IMR-90 (cell line): Measurements from ENCODE around the gene TRMT11. TPM values are rescaled to one million over a fixed set of nuclear protein-coding genes. Genes with fewer than 3 reads are reported as not detected.

ENCODE experiments used
- ATAC-seq: fragments of 200-7000 bp; cut with Tn5 transposase; 2 replicates; pipeline ENCODE4 v1.9.1; 2020; ENCODE audit warnings: low read depth, mild to moderate bottlenecking, moderate library complexity
- BruUV-seq: library from RNA; stranded (reverse); fragments of 400-500 nt; replicated peaks from 2 replicates; lab custom pipeline; 2021; lab: Mats Ljungman, UMichigan
- CTCF ChIA-PET: fragments of 300-600 bp; formaldehyde crosslinking; extraction: SDS; loops from one replicate; lab custom pipeline; 2021; ENCODE audit warnings: antibody characterized with exemption; lab: Yijun Ruan, JAX
- POLR2A ChIA-PET: fragments of 300-600 bp; sonication (Branson Sonifier 250); formaldehyde crosslinking; loops from one replicate; lab custom pipeline; 2022; ENCODE audit warnings: antibody characterized with exemption; ENCODE audit not compliant: unreplicated experiment; lab: Charles Lee
- DNase-seq: peaks from one replicate; pipeline ENCODE4 v3.0.0; 2013
- H2AFZ ChIP-seq: replicated peaks from 2 replicates; pipeline ENCODE3; 2013; ENCODE audit warnings: low read length, mild to moderate bottlenecking; ENCODE audit not compliant: poor library complexity
- H2AK5ac ChIP-seq: 2 replicates; pipeline ENCODE4 v1.6.1; 2013; ENCODE audit warnings: low read depth, low read length, inconsistent platforms
- H2AK9ac ChIP-seq: replicated peaks from 2 replicates; pipeline ENCODE3; 2013; ENCODE audit warnings: mild to moderate bottlenecking, low read depth, low read length, moderate library complexity; ENCODE audit not compliant: poor library complexity
- H2BK120ac ChIP-seq: 2 replicates; pipeline ENCODE4 v1.6.1; 2013; ENCODE audit warnings: low read depth, low read length, inconsistent platforms
- H2BK15ac ChIP-seq: 3 replicates; pipeline ENCODE4 v1.6.1; 2013; ENCODE audit warnings: low read depth, low read length, inconsistent platforms
- H2BK20ac ChIP-seq: 2 replicates; pipeline ENCODE4 v1.6.1; 2013; ENCODE audit warnings: low read depth, mild to moderate bottlenecking, inconsistent platforms, low read length, moderate library complexity
- H2BK5ac ChIP-seq: 2 replicates; pipeline ENCODE4 v1.6.1; 2013; ENCODE audit warnings: mild to moderate bottlenecking, low read depth, low read length, inconsistent platforms; ENCODE audit not compliant: poor library complexity, severe bottlenecking
- H3K14ac ChIP-seq: replicated peaks from 2 replicates; pipeline ENCODE4 v1.6.1; 2013; ENCODE audit warnings: low read depth, low read length, inconsistent platforms
- H3K18ac ChIP-seq: 2 replicates; pipeline ENCODE4 v1.6.1; 2013; ENCODE audit warnings: low read depth, low read length, control low read depth
- H3K23ac ChIP-seq: 2 replicates; pipeline ENCODE4 v1.6.1; 2013; ENCODE audit warnings: low read depth, low read length, inconsistent platforms
- H3K27ac ChIP-seq: 2 replicates; pipeline ENCODE4 v1.5.1; 2013; ENCODE audit warnings: mild to moderate bottlenecking, control low read depth, low read length; ENCODE audit not compliant: insufficient read depth
- H3K27me3 ChIP-seq: 2 replicates; pipeline ENCODE4 v1.6.1; 2013; ENCODE audit warnings: low read length; ENCODE audit not compliant: control insufficient read depth, insufficient read depth
- H3K36me3 ChIP-seq: 2 replicates; pipeline ENCODE4 v1.6.1; 2013; ENCODE audit warnings: low read length, mixed read lengths; ENCODE audit not compliant: control insufficient read depth, insufficient read depth
- H3K4ac ChIP-seq: 2 replicates; pipeline ENCODE4 v1.6.1; 2013; ENCODE audit warnings: low read depth, low read length, inconsistent platforms
- H3K4me1 ChIP-seq: 2 replicates; pipeline ENCODE4 v1.6.1; 2013; ENCODE audit warnings: low read length, mixed read lengths; ENCODE audit not compliant: control insufficient read depth, insufficient read depth
- H3K4me2 ChIP-seq: 2 replicates; pipeline ENCODE4 v1.6.1; 2013; ENCODE audit warnings: low read depth, mild to moderate bottlenecking, control low read depth, low read length, moderate library complexity
- H3K4me3 ChIP-seq: 2 replicates; pipeline ENCODE4 v1.5.1; 2013; ENCODE audit warnings: low read depth, mild to moderate bottlenecking, control low read depth, low read length, moderate library complexity; ENCODE audit not compliant: insufficient read depth
- H3K56ac ChIP-seq: 2 replicates; pipeline ENCODE4 v1.6.1; 2013; ENCODE audit warnings: low read length, inconsistent platforms; ENCODE audit not compliant: insufficient read depth; ENCODE audit errors: extremely low read depth
- H3K79me1 ChIP-seq, 2 experiments: 2 replicates each; pipeline ENCODE4 v1.6.1; 2013; ENCODE audit warnings: low read length in 2 of 2, inconsistent platforms in 1 of 2, low read depth in 1 of 2
- H3K9ac ChIP-seq: 2 replicates; pipeline ENCODE4 v1.6.1; 2013; ENCODE audit warnings: low read depth, low read length, control low read depth
- H3K9me1 ChIP-seq: 2 replicates; pipeline ENCODE4 v1.6.1; 2013; ENCODE audit warnings: low read length, inconsistent platforms; ENCODE audit not compliant: insufficient read depth
- H3K9me3 ChIP-seq: 2 replicates; pipeline ENCODE4 v1.6.1; 2013; ENCODE audit warnings: low read length; ENCODE audit not compliant: control insufficient read depth, insufficient read depth
- H4K20me1 ChIP-seq: 2 replicates; pipeline ENCODE4 v1.6.1; 2013; ENCODE audit warnings: low read length, inconsistent platforms; ENCODE audit not compliant: insufficient read depth
- H4K5ac ChIP-seq: 2 replicates; pipeline ENCODE4 v1.6.1; 2013; ENCODE audit warnings: mild to moderate bottlenecking, low read depth, low read length, control low read depth
- H4K8ac ChIP-seq, 2 experiments: 2 replicates each; pipeline ENCODE4 v1.6.1; 2013; ENCODE audit warnings: low read depth in 2 of 2, low read length in 2 of 2, control low read depth in 1 of 2, inconsistent platforms in 1 of 2
- H4K91ac ChIP-seq: 2 replicates; pipeline ENCODE4 v1.6.1; 2013; ENCODE audit warnings: low read depth, low read length, inconsistent platforms; ENCODE audit not compliant: insufficient read depth
- BHLHE40 ChIP-seq: fragments of 150-350 bp; IDR thresholded peaks from 2 replicates; pipeline ENCODE4 v1.6.1; 2016; ENCODE audit warnings: mild to moderate bottlenecking, low read depth, low read length
- CEBPB ChIP-seq: IDR thresholded peaks from 2 replicates; pipeline ENCODE4 v1.6.1; 2012; ENCODE audit warnings: low read depth, low read length, improper control_type of control experiment
- CHD1 ChIP-seq: IDR thresholded peaks from 2 replicates; pipeline ENCODE4 v1.6.1; 2012; ENCODE audit warnings: low read depth, low read length, improper control_type of control experiment
- ELK1 ChIP-seq: fragments of 150-350 bp; IDR thresholded peaks from 2 replicates; pipeline ENCODE4 v1.6.1; 2016; ENCODE audit warnings: low read depth, mild to moderate bottlenecking, low read length, moderate library complexity, borderline replicate concordance
- FOS ChIP-seq: fragments of 150-350 bp; IDR thresholded peaks from 2 replicates; pipeline ENCODE4 v1.6.1; 2016; ENCODE audit warnings: low read depth, low read length
- MAZ ChIP-seq: IDR thresholded peaks from 2 replicates; pipeline ENCODE4 v1.6.1; 2012; ENCODE audit warnings: low read depth, mild to moderate bottlenecking, low read length, improper control_type of control experiment, moderate library complexity, borderline replicate concordance
- MXI1 ChIP-seq: IDR thresholded peaks from 2 replicates; pipeline ENCODE4 v1.6.1; 2012; ENCODE audit warnings: low read depth, mild to moderate bottlenecking, low read length, moderate library complexity, borderline replicate concordance
- NFE2L2 ChIP-seq: fragments of 150-350 bp; IDR thresholded peaks from 2 replicates; pipeline ENCODE4 v1.6.1; 2016; ENCODE audit warnings: low read depth, mild to moderate bottlenecking, low read length
- POLR2A ChIP-seq: IDR thresholded peaks from 2 replicates; pipeline ENCODE4 v1.6.1; 2012; ENCODE audit warnings: mild to moderate bottlenecking, low read depth, low read length
- RCOR1 ChIP-seq: IDR thresholded peaks from 2 replicates; pipeline ENCODE4 v1.6.1; 2012; ENCODE audit warnings: mild to moderate bottlenecking, low read length, improper control_type of control experiment; ENCODE audit not compliant: insufficient replicate concordance
- WGBS, 2 experiments: methylation state at CpG; one replicate each; pipeline versions ENCODE4 v1.1.5 to v1.1.7; 2013; ENCODE audit warnings: missing lambda C conversion rate in 2 of 2; ENCODE audit not compliant: insufficient read length in 1 of 2; ENCODE audit errors: extremely low coverage in 2 of 2; 5-methylcytosine and 5-hydroxymethylcytosine counted together
- dilution Hi-C: fragments of 300-500 bp; cut with HindIII; formaldehyde crosslinking; loops from one replicate; pipeline ENCODE4 v1.14.3; 2018; ENCODE audit warnings: low sequenced_read_pairs; ENCODE audit not compliant: unreplicated experiment
- in situ Hi-C: fragments of 300-500 bp; cut with MboI; formaldehyde crosslinking; loops from 3 replicates; pipeline ENCODE4 v1.14.3; 2019; ENCODE audit warnings: low sequenced_read_pairs, inconsistent platforms, mixed read lengths
- intact Hi-C: fragments of 100-400 bp; cut with micrococcal nuclease; formaldehyde crosslinking; loops from 2 replicates; pipeline ENCODE4 v1.10.0; 2022
- polyA plus RNA-seq, 3 experiments: library from polyadenylated mRNA; depleted of rRNA; stranded (reverse); fragments of >200 nt; gene quantifications; 2 replicates each; pipeline ENCODE4 v1.2.3, GENCODE V29; 2012; ENCODE audit warnings: low replicate concordance in 1 of 3
- total RNA-seq: library from RNA; depleted of rRNA; stranded (reverse); fragments of >200 nt; gene quantifications from 2 replicates; pipeline ENCODE4 v1.2.3, GENCODE V29; 2012
- TF ChIP-seq, protein P1 (sequence below): fragments of 150-350 bp; IDR thresholded peaks from 2 replicates; pipeline ENCODE4 v1.6.1; 2017; ENCODE audit warnings: mild to moderate bottlenecking, antibody characterized with exemption, low read length, low read depth

TRMT11 gene
- total and polyA plus RNA-seq, 2 of the 4 experiments (the other 2 are of a cell fraction) = 14.3 to 19.0 TPM

DNA sequence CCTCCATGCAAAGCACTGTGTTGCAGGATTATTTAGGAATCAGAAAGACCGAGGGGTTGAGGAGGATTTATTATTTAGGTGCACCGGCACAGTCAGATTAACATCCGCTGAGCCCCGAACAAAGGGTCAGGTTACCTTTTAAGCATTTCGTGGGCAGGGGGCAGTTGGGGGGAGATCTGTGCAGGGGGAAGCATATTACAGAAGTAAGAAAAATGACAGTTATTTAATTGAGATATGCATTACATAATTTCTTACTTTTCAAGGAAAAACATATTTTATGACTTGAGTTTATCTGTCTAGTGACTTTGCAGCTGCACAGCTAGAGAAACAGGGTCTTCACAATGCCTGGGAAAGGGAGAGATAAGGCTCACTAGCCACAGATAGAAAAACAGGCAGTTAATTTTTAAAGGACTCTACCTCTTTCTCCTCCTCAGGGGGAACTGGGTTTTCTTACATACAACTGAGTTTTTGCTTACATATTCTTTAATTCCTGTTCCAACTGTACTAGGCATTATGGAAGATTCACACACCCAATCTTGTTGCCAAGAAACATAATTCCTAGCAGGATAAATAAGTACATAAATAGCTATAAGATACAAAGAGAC, 31.5 kb upstream of the TRMT11 start:
- no peak overlapping the region for H3K4me2 ChIP-seq
- TF ChIP-seq MAZ (no peak), RCOR1 (no peak), CHD1 (no peak), CEBPB (no peak), BHLHE40 (no peak), FOS (no peak), ELK1 (no peak), MXI1 (no peak), NFE2L2 (no peak), POLR2A (no peak)
- TF ChIP-seq, protein P1, sequence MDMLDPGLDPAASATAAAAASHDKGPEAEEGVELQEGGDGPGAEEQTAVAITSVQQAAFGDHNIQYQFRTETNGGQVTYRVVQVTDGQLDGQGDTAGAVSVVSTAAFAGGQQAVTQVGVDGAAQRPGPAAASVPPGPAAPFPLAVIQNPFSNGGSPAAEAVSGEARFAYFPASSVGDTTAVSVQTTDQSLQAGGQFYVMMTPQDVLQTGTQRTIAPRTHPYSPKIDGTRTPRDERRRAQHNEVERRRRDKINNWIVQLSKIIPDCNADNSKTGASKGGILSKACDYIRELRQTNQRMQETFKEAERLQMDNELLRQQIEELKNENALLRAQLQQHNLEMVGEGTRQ = no peak
- no peak overlapping the region for H2BK5ac ChIP-seq
- ChIA-PET POLR2A (no interaction called here), CTCF (interaction anchor here (1.4 to 4.0 kb wide), 2 partner anchors 27 to 165 kb away, joined by 5 to 45 read pairs; partner anchors contain the start of gene NCOA7)
- H3K18ac ChIP-seq = no peak overlapping the region
- no peak overlapping the region for H2BK15ac ChIP-seq
- H3K56ac ChIP-seq = no peak overlapping the region
- no peak overlapping the region for H3K4ac ChIP-seq
- no peak overlapping the region for H3K4me3 ChIP-seq
- H3K36me3 ChIP-seq = no peaks in the 10 kb centered on the region
- H3K4me1 ChIP-seq = peaks cover 4% of the 10 kb centered on the region
- dilution Hi-C loops = no loop called here
- DNase-seq = no peak
- no peak overlapping the region for H3K9ac ChIP-seq
- H2AFZ ChIP-seq = no peak overlapping the region
- H2BK120ac ChIP-seq = no peak overlapping the region
- no peak overlapping the region for H3K27ac ChIP-seq
- WGBS, 2 experiments = no CpG with 5 or more reads among the region's 5 CpGs
- BruUV-seq = no TSS peak
- H3K9me3 ChIP-seq = no peaks in the 10 kb centered on the region
- no peak overlapping the region for H4K91ac ChIP-seq
- 0 out of 2 replicates have a peak, but pooled peaks cover under 1% of the 10 kb centered on the region for H3K9me1 ChIP-seq
- H3K27me3 ChIP-seq = no peaks in the 10 kb centered on the region
- H4K5ac ChIP-seq = no peak overlapping the region
- peaks cover 13 to 27% of the 10 kb centered on the region in 2 experiments for H3K79me1 ChIP-seq
- no peak overlapping the region for H2AK5ac ChIP-seq
- H4K8ac ChIP-seq = no peak overlapping the region
- no peak overlapping the region for H2AK9ac ChIP-seq
- intact Hi-C loops = loop anchor here (5.0 kb wide), 1 partner anchor 98 kb away; no protein-coding TSS in a partner anchor
- no peak overlapping the region for H3K14ac ChIP-seq
- no peak overlapping the region for H2BK20ac ChIP-seq
- no peak overlapping the region for H3K23ac ChIP-seq
- ATAC-seq = no peak
- no peaks in the 10 kb centered on the region for H4K20me1 ChIP-seq
- in situ Hi-C loops = loop anchor here (5.0 kb wide), 1 partner anchor 168 kb away; no protein-coding TSS in a partner anchor
